NCI-H2107 (cell line): ENCODE data around the gene CRKL.
"Not testable (repeated sequence)": the region's sequence is repeated elsewhere in the genome, so short reads cannot be mapped to it uniquely, and the experiment has no call there.

Experiments used
- DNase-seq: peaks from one replicate; lab custom pipeline; 2025; lab: John Stamatoyannopoulos, UW

The CRKL gene

GRCh38 chr22:20901093-20902033 is 15.8 kb upstream of the CRKL start:
- not testable (repeated sequence) for DNase-seq

GRCh38 chr22:20903093-20903492 is 14.1 kb upstream of the CRKL start:
- no peak for DNase-seq

- no peak for DNase-seq
Observed at GRCh38 chr22:20904008-20904979, 12.9 kb upstream of the CRKL start.

GRCh38 chr22:20904980-20905355 is 12.2 kb upstream of the CRKL start:
- no peak for DNase-seq

GRCh38 chr22:20905415-20906386 is 11.5 kb upstream of the CRKL start:
- no peak for DNase-seq

- DNase-seq, result no peak
Observed at GRCh38 chr22:20906387-20906767, 10.8 kb upstream of the CRKL start.

- not testable (repeated sequence) for DNase-seq
Observed at GRCh38 chr22:20908717-20909116, 8.5 kb upstream of the CRKL start.

- DNase-seq, result no peak
Observed at GRCh38 chr22:20909543-20910303, 7.5 kb upstream of the CRKL start.

GRCh38 chr22:20912494-20912893 is 4.7 kb upstream of the CRKL start:
- no peak for DNase-seq

GRCh38 chr22:20918663-20919218 is 1.5 kb downstream of the CRKL start:
- DNase-seq, result no peak

- DNase-seq, result no peak
Observed at GRCh38 chr22:20919718-20920117, 2.5 kb downstream of the CRKL start.

- DNase-seq, result no peak
Observed at GRCh38 chr22:20920881-20921203, 3.6 kb downstream of the CRKL start.

GRCh38 chr22:20922141-20922751 is 5.0 kb downstream of the CRKL start:
- no peak for DNase-seq

- DNase-seq, result no peak
Observed at GRCh38 chr22:20926243-20926642, 9.0 kb downstream of the CRKL start.

GRCh38 chr22:20927940-20928572 is 10.8 kb downstream of the CRKL start:
- no peak for DNase-seq

- no peak for DNase-seq
Observed at GRCh38 chr22:20928573-20928967, 11.4 kb downstream of the CRKL start.

- no peak for DNase-seq
Observed at GRCh38 chr22:20930004-20930403, 12.8 kb downstream of the CRKL start.

- DNase-seq, result not testable (repeated sequence)
Observed at GRCh38 chr22:20930435-20930834, 13.2 kb downstream of the CRKL start.

- DNase-seq, result no peak
Observed at GRCh38 chr22:20931126-20931654, 14.0 kb downstream of the CRKL start.
